ENCODE data around the gene ATP8A2.

DNA sequence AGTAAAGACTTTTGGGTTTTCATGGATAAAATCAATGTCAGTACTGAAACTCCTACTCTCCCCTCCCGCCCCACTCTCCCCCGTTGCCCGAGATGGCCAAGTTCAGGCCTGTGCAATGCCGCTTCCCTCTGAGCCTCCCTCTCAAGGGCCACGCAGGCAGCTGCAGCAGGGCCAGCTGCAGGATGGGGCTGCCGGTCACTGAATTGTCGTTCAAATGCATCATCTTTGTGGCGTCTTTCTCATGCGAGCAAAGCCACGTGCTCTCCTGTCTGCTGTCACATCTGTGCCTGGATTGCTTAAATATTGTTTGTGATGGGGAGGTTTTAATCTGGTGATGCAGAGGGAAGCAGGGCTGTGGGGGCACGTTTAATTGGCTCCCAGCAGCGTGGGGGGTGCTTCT is 653.4 kb downstream of the ATP8A2 start:
- TF ChIP-seq, protein P1, sequence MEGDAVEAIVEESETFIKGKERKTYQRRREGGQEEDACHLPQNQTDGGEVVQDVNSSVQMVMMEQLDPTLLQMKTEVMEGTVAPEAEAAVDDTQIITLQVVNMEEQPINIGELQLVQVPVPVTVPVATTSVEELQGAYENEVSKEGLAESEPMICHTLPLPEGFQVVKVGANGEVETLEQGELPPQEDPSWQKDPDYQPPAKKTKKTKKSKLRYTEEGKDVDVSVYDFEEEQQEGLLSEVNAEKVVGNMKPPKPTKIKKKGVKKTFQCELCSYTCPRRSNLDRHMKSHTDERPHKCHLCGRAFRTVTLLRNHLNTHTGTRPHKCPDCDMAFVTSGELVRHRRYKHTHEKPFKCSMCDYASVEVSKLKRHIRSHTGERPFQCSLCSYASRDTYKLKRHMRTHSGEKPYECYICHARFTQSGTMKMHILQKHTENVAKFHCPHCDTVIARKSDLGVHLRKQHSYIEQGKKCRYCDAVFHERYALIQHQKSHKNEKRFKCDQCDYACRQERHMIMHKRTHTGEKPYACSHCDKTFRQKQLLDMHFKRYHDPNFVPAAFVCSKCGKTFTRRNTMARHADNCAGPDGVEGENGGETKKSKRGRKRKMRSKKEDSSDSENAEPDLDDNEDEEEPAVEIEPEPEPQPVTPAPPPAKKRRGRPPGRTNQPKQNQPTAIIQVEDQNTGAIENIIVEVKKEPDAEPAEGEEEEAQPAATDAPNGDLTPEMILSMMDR (IDR thresholded peaks at IDR 0.05; ENCODE audit: low read length), result no peak
- TF ChIP-seq EZH2 (optimal IDR thresholded peaks at IDR 0.05; ENCODE audit: low read depth, low read length), result no peak

All from MM.1S (cell line).